HG02938 (cell line): ENCODE data around the gene FTO.

Experiments used
- ATAC-seq: cut with Tn5 transposase; IDR thresholded peaks from one replicate; pipeline ENCODE4 v1.9.1; 2021; ENCODE audit warnings: mild to moderate bottlenecking, moderate library complexity; ENCODE audit not compliant: unreplicated experiment

The FTO gene

DNA sequence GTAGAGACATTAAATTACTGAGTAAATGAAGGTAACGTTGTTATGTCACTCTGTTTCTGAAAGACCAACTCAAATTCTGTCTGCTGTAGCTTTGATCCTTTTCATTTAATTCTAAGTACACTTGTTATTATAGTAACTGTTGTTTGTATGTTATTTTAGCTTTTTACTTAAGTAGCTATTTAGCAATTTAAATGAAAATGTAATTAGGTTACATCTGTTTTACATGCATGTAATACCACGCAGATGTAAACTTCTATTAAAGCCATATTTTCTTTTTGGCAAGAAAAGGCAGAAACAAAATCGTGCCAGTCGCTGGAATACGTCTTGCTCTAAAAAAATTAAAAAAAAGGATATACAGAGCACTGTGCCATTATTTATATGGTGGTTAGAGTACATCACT is 282.8 kb downstream of the FTO start:
- no peak for ATAC-seq

DNA sequence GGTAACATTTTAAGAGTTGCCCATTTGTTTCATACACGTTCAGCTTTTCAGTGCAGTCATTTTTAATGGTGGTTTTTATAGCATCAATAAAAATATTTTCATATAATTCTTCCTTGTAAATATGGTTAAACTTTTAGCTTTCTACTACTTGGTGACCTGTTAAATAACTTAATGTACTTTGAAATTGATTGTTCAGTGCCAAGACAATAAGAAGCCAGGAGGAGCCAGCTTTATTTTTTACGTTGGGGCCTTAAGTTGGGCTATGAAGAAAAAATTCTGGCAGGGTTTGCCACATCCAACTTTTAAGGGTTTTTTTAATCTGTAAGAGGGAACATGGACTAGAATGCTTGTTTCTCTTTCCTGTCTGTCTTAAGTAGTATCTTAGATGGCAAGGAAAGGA is 284.2 kb downstream of the FTO start:
- no peak for ATAC-seq

DNA sequence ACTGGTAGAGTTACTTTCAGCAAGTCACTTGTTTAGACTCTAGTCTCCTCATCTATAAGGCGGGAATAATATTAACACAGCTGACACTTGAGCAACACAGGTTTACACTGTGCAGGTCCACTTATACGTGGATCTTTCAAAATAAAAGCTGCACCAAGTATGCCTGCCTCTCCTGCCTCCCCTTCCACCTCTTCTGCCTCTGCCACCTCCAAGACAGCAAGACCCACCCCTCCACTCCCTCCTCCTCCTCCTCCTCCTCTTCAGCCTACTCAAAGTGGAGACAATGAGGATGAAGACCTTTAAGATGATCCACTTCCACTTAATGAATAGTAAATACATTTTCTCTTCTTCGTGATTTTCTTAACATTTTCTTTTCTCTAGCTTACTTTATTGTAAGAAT is 285.6 kb downstream of the FTO start:
- no peak for ATAC-seq

DNA sequence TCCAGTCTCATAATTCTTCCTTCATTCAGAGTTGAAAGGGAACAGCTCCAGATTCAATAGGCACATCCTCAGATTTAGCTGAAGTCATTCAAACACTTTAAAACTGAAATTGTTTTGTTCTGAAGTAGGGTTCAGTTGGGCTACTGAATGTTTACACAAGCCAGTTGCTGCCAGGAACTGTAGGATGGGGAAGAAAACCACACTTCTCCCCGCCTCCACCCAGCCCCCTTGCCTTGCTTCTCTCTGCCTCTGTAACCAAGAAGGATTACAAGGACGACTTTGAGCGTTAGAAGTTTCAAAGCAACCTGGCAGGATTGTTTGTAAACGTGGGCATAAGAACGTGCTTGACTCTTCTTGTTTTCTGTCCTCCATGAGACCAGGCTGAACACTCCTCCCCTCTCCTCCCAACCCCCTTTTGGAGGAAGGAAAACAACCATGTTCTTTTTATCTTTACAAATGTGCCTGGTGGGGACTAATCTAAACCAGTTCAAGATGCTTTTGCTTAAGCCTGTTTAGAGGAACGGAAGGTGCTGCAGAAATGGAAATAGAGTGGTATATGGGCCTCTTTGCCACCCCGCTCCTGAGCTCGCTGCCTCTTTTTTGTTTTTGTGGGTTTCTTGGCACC is 287.9 kb downstream of the FTO start:
- no peak for ATAC-seq

DNA sequence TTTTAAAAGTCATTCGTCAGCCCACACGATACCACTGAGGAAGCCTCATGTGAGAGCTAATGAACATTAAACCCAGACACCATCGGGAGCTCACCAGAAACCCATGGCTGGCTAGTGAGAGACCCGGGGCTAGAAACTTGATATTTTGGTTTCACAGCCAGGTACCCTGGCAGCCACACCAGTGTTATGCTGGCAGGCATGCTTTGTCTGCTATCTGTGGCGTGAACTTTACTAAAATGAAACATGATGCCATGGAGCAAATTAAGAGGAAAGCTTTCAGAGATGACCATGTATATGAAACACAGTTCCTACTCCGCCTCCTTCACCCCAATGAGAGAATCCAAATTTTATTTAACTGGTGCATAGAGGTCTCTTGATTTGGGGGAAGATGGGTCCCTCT is 291.4 kb downstream of the FTO start:
- ATAC-seq = no peak

GRCh38 chr16:53996961-53997360 is 293.0 kb downstream of the FTO start:
- ATAC-seq = no peak

- no peak for ATAC-seq
These were observed 294.3 kb downstream of the FTO start for GRCh38 chr16:53998024-53998810.

- ATAC-seq = no peak
These were observed 295.1 kb downstream of the FTO start for GRCh38 chr16:53998966-53999522.

GRCh38 chr16:53999841-54000240 is 295.9 kb downstream of the FTO start:
- ATAC-seq = no peak

GRCh38 chr16:54000361-54000760 is 296.4 kb downstream of the FTO start:
- no peak for ATAC-seq

GRCh38 chr16:54006693-54007092 is 302.7 kb downstream of the FTO start:
- ATAC-seq = no peak

DNA sequence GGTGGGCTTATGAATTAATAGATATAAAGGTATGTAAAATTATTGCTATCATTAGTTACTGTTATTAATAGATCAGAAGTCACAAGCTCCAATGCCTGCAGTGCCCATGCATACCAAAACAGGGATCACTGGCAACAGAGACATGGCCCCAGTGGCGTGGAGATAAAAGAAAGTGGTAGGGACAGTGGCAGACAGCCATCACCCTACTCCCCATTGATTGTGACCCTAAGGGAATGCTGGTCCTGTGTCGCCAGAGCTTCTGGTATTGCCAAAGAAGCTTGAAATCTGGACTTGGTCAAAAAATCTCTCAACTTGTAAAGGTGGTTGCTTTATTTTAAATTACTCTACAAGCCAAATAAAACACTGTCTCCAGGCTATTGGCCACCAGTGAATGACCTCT is 303.5 kb downstream of the FTO start:
- no peak for ATAC-seq

- ATAC-seq = no peak
These were observed 305.7 kb downstream of the FTO start for GRCh38 chr16:54009464-54010176.

DNA sequence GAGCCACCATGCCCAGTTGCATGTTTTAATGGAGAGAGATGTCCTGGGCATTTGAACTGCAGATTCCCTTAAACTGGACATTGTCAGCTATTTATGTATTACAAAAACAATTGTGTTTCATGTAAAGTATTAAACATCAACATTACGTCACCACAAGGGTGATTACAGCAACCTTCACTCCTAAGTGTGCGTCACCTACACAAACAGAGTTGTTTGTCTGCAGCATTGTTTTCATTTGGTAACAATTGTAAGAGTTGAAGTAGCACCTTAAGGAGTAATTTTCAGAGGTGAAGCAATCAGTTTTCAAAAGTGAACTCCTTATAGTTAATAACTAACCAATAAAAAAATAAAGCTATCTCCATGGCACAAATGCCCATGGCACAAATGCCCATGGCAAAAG is 311.2 kb downstream of the FTO start:
- no peak for ATAC-seq

GRCh38 chr16:54022362-54022761 is 318.4 kb downstream of the FTO start:
- ATAC-seq = no peak

DNA sequence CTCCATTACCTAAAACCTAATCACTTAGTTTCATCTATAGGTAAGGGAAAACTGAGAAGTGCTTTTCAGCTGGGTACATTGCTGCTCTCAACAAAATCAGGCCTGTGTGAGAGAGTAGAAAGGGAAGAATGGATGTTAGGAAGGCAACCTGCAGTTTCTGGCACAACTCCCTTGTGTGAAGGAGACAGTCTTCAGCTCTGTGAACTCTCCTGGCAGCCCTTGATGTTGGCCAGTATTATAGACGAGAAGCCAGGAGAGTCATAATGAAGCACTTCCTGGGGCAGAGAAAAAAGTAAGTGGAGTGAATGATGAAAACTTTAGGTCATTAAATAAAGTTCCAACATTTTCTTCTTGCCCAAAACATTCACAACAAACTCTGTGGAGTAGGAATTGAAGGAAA is 322.5 kb downstream of the FTO start:
- no peak for ATAC-seq

DNA sequence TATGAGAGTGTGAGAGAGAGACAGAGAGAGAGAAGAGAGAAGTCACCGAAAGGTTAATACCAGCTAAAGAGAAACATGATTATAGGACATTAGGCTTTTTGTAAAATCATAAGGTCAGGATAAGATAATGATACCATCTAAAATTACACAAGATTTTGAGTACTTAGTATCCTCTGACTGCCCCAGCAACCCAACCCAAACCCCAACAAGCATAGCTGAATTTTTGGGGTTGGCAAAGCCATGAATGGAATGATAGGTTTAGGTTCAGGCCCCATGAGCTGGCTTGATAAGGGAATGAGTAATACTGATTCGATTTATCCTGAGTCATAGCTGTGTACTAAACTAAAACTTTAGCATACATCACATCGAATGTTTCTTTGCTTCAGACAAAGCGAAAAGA is 323.1 kb downstream of the FTO start:
- no peak for ATAC-seq

GRCh38 chr16:54027558-54027957 is 323.6 kb downstream of the FTO start:
- no peak for ATAC-seq

- no peak for ATAC-seq
These were observed 324.0 kb downstream of the FTO start for GRCh38 chr16:54027995-54028394.

GRCh38 chr16:54030451-54030850 is 326.5 kb downstream of the FTO start:
- no peak for ATAC-seq

- no peak for ATAC-seq
These were observed 327.3 kb downstream of the FTO start for GRCh38 chr16:54031107-54031760.
